NCI-H2107 treated with DMSO at 0.1 percent for 48 hours (cell line): ENCODE data around the gene NDN.

Experiments
- DNase-seq: peaks from one replicate; lab custom pipeline; 2025; ENCODE audit not compliant: unreplicated experiment; lab: John Stamatoyannopoulos, UW

The NDN gene

DNA sequence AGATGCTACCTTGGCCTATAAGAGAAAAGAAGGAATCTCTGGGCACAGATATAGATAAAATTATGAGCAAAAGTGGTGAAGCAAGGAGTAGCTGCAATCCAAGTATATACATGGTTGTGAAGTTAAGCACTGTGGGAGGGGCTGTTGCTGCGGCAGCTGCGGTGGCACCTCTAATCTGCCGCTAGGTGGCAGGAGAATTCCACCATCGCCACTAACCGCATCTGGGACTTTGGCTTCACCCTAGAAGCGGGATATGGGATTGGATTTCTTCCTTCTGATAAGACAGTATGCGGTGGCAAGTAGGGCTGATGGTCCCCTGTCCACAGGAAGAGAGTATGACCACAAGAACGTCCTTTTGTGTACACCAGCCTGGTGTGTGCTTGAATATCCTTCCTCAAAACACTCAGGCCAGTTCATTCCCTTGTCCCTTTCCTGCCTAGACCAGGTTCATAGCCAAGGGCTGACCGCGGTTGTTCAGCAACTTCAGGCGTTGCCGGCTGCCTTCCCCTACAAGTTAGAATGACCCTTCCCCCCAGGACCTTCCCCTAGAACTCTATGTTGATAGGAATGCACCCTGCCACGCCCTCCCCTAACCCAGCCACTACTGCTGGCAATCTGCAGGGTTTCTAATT, 44.6 kb downstream of the NDN start:
- peak; percentile 26 for DNase-seq
